HG03469 (cell line): ENCODE results near the gene GALNTL6.
"Not testable (repeated sequence)": the region's sequence is repeated elsewhere in the genome, so short reads cannot be mapped to it uniquely, and the experiment has no call there.

Experiments used
- ATAC-seq: cut with Tn5 transposase; IDR thresholded peaks from one replicate; pipeline ENCODE4 v1.9.1; 2021; ENCODE audit warnings: mild to moderate bottlenecking, moderate library complexity, moderate number of reproducible peaks; ENCODE audit not compliant: unreplicated experiment

The GALNTL6 gene

DNA sequence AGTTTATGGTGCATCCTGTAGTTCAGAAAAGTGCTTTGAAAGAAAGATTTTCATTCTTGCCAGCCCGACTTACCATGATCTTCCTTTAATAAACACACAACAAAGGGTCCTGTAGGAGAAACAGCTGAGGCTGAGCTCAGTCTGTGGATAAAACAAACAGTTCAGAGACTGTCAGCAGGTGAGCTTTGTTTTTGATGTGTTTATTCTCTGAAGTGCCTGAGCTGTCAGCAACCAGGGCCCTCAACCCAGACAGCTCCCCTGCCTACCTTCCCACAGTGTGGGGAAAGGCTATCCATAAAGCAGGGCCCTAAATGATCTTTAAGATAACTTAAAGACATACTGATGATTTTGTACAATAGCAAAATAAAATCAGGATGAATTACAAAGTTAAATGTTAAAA lies 896.2 kb downstream of the GALNTL6 start:
- no peak for ATAC-seq

DNA sequence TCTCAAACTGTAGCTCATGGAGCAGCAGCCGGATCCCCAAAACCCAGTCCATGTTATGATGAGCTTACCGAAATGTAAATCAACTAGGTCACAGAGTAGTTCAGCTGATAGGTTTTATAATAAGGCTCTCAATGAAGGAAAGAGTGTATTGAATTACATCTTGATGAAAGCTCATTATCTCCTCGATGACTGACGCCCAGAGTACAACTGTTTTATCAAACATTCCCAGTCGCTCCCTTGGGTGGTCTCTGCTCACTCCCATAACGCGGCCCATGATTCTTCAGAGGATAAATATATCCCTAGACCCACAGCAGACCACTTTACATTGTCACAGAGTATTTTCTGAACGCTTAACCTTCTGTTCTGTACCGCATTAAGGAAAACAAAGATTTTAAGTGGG lies 903.1 kb downstream of the GALNTL6 start:
- no peak for ATAC-seq

DNA sequence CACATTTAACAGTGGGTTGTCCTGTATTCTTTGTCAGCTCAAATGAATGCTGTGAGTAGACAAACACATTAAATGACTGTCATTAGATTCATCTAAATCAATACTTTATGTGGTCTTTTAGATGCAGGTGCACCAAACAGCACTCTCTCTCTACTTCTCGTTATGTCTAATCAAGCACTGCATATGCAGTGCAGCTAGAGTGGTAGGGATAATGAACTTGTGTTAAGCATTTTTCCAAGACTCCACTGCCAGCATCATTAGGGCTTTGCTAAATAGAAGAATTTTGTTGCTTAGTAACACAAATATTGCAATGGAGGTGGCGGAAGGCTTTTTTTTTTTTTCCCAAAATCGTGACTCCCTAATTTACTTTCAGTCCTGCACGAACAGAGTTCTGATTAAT lies 908.5 kb downstream of the GALNTL6 start:
- ATAC-seq: no peak

DNA sequence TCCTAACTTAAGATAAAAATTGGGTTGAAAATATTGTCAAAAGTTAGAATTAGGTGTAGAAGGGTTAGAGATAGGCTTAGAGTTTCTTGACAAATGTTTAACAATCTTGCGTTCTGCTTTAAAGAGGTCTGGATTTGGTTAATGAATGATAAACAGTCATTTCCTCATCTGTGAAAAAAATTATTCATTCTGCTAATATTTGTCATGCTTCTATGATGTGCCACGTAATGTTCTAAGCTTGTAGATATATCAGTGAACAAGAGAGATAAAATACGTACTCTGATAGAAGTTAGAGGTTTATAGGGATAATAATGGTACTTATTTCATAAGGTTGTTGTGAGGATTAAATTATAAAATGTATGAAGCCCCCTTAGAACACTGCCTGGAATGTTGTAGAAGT lies 912.4 kb downstream of the GALNTL6 start:
- no peak for ATAC-seq

DNA sequence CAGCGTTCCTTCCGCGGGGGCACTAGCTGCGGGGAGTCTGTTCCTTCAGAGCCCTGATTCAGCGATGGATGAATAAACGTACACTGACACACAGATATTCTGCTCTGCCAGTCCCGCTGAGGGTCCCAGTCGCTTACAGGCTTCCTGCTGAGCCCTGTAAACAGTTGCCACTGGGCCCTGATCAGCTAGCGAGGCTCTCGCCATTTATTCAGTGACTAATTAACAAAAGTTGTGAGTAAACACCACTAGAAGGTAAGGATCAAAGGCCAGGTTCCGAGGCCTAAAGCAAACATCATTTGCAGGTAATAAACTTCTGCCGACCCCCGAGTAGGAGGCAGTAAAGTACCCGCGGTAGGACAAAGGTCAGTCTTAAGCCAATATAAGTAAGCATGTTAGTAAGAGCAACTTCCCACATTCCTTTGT lies 912.8 kb downstream of the GALNTL6 start:
- ATAC-seq: no peak

DNA sequence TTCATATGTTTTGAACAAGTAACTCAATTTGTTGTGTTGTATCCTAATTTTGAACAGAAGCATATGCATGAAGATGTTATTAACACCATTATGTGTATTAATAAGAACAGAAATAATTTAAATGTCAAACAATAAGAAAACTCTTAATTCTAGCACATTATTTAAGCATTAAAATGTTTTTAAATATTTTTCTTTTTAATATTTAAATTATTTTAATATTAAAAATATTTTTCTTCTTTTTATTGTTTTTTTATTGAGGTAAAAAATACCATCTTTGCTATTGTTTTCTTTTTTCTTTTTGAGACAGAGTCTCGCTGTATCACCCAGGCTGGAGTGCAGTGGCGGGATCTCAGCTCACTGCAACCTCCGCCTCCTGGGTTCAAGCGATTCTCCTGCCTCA lies 914.4 kb downstream of the GALNTL6 start:
- no peak for ATAC-seq

DNA sequence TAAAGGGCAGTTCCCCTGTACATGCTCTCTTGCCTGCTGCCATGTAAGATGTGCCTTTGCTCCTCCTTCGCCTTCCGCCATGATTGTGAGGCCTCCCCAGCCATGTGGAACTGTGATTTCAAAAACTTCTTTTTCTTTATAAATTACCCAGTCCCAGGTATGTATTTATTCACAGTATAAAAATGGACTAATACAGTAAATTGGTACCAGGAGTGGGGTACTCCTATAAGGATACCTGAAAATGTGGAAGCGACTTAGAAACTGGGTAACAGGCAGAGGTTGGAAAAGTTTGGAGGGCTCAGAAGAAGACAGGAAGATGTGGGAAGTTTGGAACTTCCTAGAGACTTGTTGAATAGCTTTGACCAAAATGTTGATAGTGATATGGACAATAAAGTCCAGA lies 920.4 kb downstream of the GALNTL6 start:
- ATAC-seq: not testable (repeated sequence)

DNA sequence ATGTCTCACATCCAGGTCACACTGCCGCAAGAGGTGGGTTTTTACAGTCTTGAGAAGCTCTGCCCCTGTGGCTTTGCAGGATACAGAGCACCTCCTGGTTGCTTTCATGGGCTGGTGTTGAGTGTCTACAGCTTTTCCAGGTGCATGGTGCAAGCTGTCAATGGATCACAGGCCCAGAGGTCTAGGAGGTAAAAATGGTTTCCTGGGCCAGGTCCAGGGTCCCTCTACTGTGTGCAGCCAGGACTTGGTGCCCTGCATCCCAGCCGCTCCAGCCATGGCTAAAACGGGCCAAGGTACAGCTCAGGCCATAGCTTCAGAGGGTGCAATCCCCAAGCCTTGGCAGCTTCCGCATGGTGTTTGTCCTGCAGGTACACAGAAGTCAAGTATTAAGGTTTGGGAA lies 921.4 kb downstream of the GALNTL6 start:
- no peak for ATAC-seq

DNA sequence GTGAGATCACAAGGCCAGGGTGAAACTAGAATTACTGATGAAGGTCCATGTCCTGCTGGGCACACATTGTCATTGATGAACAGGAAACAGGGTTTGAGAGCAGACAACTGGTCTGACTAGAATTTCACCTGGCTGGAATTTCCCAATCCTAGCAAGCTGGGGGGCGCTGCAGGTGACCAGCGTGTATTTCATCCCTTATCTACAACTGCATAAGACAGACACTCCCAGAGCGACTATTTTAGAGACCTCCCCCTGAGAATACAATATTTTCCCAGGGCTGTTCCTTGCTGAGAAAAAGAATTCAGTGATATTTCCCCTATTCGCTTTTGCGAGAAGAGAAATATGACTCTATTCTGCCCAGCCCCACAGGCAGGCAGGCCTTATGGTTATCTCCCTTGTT lies 922.8 kb downstream of the GALNTL6 start:
- ATAC-seq: no peak

DNA sequence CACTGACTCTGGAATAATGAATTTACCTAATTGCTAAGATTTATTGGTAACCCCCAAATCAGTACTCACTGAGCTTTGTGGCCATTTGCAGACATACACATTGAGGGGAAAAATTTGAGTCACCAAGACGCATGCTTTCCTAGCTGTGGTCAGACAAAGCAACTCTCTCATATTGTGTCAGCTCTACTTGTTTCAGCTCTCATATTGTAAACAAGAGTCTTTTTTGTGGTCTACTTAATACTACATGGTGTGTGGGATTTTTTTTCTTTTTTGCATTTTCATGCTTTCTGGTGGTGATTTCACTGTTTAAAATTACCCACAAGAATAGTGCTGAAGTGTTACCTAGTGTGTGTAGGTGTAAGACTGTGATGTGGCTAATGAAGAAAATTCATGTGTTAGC lies 927.2 kb downstream of the GALNTL6 start:
- ATAC-seq: peak; percentile 96

DNA sequence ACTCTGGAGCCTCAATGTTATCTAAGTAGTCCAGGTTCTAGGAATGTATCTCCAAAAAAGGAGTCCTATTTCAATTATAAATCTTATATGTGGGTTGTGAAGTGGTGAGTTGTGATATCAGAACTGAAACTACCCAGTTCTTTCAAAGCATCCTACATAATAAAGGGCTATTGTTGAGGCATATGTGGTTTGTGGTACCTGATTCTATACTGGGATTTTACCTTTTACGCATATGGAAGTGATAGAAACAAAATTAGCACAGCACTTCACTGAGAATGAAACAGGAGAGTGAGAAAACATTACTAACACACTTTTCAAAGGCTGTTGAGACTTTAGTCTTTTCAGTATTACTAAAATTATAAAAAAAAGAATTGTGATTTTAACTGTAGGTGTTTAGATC lies 937.7 kb downstream of the GALNTL6 start:
- peak; percentile 99 for ATAC-seq

DNA sequence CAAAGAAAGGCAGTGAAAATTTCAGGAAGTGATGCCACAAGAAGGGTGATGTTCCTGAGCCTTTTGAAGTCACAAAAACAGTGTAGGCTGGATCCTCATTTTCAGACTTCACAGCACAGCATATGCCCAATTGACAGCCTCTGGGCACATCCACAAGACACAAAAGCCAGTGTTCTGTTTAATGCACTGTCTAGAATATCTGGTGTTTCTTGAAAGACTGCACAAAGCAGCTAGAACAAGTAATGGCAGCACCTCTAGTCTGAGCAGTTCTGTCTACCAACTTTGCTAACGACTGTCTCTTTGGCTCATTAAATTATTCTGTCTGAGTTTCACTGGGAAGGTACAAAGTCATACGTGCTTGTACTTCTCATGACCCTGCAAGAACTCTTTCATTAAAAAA lies 938.3 kb downstream of the GALNTL6 start:
- ATAC-seq: no peak

DNA sequence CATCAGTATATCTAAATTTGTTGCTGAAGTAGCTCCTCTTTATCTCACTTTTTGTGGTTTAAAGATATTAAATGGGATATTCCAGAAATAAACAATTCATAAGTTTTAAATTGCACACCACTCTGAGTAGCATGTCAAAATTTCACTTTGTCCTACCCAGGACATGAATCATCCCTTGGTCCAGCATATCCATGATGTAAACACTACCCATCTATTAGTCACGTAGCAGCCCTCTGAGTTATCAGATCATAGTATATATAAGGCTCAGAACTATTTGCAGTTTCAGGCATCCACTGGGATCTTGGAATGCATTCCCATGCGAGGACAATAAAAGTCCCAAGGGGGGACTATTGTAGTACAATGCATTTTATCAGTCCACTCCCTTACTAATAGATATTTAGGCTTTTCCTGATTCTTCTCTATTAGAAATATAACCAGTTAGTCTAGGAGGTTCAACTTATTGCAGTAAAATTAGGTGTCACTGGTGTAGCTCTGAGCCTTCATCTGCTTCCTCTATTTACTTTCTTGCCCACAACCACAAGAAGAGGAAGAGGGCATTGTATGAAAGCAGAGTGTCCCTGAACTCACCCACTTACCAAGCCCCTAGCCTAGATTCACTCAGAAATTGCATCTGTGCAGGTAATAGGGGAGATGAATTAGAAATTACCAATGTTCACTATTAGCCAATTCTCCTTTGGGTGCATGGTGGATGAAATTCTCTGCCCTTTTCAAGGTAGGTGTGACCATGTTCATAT lies 945.6 kb downstream of the GALNTL6 start:
- ATAC-seq: no peak

DNA sequence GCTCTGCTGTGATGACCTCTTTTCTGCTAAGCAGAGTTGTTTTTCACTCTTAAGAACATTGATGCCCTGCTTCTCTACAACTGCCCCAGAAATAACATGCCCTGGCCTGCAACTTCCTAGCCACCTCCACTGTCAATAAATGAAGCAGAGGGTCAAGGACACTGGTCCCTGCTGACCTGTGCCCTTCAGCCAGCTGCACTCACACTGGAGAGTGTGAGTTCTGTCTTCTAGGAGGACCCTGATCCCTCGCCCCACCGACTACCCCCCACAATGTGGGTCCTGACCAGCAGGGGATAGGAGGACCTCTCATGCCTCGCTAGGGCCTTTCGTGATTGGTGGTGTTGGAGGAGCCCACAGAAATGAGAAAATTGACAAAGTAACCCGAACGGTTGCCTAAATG lies 947.3 kb downstream of the GALNTL6 start:
- ATAC-seq: no peak

DNA sequence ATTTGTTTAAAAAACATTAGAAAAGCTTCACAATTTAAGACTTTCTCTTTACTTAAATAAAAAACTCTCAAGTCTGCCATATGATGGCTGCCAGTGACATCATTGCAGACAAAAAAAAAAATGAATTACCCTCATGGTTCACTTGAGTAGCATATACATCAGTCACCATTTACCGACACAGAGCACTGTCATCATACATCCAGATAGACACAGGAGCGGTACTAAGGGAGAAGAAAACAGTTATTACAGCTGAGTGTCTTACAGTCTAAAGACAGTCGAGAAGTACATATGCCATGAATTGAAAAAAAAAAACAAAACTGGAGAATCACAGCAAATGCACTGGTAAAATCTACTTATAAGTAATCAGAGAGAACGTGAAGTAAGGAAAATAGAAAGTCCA lies 949.7 kb downstream of the GALNTL6 start:
- no peak for ATAC-seq

DNA sequence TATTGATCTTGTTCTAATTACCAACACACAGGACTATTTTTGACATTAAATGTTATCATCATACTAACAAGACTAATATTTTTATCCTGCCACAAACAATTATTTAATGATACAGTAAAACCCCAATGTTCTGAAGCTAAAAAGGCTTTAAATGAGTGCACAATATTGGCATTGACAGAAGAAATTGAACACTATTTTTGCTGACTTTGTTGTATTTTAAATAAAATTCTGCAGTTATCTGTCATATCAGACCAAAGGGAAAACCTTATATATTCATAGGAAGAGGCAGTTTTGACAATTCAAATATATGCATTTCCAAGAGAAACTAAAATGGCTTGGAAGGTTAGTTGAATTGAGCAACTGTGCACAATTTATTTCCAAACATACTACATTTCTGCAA lies 957.6 kb downstream of the GALNTL6 start:
- ATAC-seq: no peak

DNA sequence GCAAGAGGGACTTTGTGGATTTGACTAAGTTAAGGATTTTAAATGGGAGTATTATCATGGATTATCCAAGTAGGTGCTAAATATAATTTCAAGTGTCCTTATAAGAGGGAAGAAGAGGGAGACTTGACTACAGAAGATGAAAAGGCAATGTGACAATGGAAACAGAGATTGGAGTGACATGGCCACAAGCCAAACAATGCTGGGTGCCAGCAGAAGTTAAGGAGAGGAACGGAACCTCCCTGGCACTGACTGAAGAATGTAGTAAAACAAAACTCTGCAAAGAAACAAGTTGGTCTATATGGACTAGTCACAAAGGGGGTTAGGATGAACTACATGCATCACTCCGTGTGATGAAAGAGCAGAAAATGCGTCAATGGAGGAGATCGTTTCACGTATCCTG lies 959.6 kb downstream of the GALNTL6 start:
- no peak for ATAC-seq

DNA sequence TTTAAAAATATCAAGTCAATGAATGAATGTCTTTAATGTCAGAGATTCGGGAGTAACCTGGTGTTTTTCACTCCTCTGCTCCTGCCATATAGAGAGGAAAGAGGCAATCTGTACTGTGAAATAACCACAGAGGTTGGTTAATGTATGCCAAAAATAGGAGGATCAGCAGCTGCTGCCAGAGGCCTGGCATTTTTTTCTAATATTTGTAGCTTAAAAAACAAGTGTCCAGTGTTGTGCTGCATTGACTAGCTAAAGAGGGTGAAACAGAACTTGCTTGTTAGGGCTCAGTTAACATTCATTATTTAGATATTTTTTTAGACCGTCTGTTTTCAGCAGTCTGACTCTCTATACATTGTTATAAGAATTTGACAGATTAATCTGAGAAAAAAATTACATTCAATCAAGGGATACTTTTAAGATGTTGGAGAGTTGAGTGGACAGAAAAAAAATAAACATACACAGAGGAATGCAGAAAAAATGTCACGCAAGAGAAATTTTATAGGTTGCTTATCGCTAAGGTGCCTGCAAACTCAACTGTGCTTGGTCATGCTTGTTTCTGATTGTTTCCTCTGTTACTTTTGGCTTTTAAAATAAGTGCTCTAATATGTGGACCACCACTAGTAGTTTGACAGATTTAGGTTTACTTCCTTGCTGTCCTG lies 963.1 kb downstream of the GALNTL6 start:
- ATAC-seq: no peak

DNA sequence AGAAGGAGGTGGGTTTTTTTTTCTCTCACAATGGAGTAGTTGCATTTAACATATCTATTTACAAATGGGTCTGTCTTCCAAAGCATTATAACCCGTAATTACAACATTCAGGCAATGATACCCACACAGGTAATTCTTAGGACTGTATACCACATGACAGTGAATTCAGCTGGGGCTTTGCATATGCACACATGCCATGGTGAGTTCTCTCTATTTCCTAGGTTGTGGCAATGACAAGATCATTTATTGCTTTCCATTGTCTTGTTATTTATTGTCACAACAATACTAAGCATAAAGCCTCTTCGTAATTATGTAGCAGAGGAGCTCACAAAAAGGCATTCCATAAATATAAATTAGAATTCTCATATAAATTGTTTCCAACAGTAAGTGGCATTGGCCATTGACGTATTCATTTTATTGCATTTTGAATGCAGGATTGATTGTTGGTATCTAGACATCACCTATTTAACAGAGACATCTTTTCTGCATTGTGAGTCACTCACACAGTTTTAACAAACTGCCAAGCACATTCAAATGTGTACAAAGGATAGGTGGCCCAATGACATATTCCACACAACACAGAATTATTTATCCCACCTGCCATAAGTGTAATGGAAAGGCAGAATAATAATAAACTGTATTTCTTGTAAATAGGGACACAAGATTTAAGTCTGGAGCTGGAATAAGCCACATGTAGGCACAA lies 964.7 kb downstream of the GALNTL6 start:
- no peak for ATAC-seq

DNA sequence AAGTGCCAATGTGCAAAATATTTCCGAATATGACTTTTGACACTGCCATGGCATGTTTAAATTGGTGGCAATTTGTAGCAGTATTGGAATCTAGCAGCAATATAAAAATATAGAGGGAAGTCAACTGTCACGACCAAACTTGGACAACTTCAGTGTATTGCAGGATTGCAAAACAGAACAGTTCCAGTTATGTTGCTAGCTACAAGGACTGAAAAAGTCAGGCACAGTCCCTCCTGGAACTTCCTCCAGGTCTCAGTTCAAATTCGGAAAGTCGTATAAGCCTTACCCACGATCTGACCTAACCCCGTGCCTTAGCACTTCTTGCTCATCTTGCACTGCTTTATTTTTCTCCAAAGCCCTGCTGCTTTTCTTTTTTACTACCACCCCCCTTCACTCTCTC lies 965.4 kb downstream of the GALNTL6 start:
- ATAC-seq: no peak

DNA sequence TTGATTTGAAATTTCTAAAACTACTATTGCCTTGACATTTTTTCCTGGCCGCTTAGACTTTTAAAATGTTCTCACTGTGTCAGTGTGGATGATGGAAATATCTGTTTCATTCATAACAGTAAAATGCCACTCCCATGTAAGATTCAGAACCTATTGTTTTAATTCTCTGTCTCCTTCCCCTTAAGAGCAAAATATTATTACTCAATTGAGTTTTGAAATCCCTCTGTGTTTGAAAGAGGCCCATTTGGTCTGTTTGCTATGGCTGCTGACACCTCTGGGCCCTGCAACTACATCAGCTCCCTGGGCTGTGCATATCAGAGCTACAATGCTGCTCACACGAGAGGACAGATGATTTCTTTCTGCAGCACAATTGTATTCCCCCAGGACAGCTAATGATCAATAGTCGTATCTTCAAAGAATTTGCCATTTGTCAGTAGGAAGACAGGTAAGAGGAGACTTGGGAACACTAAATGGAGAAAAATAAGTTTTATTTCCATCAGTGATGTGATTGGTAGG lies 967.4 kb downstream of the GALNTL6 start:
- ATAC-seq: no peak

DNA sequence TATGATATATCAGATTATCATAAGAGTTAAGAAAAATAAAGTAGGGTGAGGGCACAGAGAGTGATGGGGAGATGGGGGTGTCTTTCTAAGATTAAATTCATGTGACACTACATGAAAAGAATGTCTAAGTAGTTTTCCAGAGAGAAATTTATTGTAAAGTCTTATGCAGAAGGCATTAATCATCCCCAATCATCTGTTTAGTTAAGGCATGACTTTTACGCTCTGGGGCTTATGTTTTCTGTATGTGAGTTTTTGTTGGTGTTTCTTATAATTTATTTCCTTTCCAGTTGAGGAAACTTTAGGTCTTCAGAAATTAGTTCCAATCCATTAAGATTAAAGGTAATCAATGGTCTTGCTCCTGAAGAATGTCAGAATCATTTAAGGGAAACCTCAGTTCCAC lies 972.4 kb downstream of the GALNTL6 start:
- no peak for ATAC-seq
